ENCODE results near the gene CLDN25.
"Not testable (repeated sequence)": the region's sequence is repeated elsewhere in the genome, so short reads cannot be mapped to it uniquely, and the experiment has no call there.

The CLDN25 gene

DNA sequence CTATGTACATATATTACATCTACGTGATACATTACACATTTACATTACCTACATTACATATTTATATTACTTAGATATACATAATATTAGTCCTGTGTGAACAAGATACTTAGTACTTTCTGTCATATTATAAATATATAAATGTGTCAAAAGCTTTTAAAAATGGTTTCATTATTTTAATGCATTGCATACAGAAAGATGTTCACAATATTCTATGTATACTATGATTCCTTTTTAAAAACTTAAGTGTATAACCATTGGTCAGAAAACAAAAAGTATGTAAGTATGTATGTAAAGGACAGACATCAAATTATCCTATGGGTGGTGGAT is 5.5 kb upstream of the CLDN25 start:
- peaks cover 3% of the 10 kb centered on the region for H3K36me3 ChIP-seq (replicated peaks)
- TF ChIP-seq, protein P1, sequence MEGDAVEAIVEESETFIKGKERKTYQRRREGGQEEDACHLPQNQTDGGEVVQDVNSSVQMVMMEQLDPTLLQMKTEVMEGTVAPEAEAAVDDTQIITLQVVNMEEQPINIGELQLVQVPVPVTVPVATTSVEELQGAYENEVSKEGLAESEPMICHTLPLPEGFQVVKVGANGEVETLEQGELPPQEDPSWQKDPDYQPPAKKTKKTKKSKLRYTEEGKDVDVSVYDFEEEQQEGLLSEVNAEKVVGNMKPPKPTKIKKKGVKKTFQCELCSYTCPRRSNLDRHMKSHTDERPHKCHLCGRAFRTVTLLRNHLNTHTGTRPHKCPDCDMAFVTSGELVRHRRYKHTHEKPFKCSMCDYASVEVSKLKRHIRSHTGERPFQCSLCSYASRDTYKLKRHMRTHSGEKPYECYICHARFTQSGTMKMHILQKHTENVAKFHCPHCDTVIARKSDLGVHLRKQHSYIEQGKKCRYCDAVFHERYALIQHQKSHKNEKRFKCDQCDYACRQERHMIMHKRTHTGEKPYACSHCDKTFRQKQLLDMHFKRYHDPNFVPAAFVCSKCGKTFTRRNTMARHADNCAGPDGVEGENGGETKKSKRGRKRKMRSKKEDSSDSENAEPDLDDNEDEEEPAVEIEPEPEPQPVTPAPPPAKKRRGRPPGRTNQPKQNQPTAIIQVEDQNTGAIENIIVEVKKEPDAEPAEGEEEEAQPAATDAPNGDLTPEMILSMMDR (IDR thresholded peaks at IDR 0.05; ENCODE audit: low read depth, low read length, missing control alignments): no peak
- in situ Hi-C loops (cut with HindIII; ENCODE audit: low pct_ligation_motif_present, low sequenced_read_pairs): no loop called here
- H3K27me3 ChIP-seq (replicated peaks): no peaks in the 10 kb centered on the region
- H3K27ac ChIP-seq: peak overlapping the region; percentile 70
- DNase-seq: no peak
- H3K4me3 ChIP-seq (ENCODE audit: low read depth, low read length): peak overlapping the region; percentile 97

DNA sequence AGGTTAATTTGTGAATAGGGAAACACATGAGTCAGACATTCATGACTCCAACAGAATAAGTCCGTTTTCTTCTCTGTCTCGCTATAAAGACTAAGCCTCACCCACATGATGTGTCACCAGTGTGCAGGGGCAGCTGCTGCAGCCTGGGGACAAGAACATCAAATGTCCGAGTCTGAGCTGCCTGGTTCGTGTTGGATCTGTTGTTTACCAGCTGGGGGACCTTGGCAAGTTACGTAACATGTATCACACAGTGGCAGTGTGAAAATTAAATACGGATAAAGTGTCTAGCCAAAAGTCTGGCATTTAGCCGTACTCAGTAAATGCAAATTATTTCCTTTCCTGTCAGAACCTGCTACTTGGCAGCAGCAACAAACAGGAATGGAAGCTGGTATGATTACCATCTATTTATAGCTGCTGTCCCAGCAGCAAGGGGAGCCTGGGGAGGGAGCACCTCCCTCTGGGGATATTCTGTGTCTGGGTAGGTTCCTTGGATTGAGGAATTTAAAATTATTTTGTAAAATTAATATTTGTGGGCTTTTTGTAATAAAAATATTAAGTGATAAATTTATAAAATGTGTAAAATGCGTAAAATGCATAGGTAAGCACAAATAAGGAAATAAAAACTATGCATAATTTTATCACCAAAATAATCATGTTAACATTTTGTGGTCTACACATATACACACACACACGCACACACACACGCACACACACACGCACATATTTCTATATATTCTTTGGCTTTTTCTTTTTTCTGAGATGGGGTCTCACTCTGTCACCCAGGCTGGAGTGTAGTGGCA is 1.3 kb upstream of the CLDN25 start:
- peak; percentile 16 for DNase-seq
- H3K4me3 ChIP-seq (ENCODE audit: low read depth, low read length): no peak overlapping the region
- in situ Hi-C loops (cut with HindIII; ENCODE audit: low pct_ligation_motif_present, low sequenced_read_pairs): no loop called here
- no peak overlapping the region for H3K27ac ChIP-seq
- H3K36me3 ChIP-seq (replicated peaks): no peaks in the 10 kb centered on the region
- TF ChIP-seq, protein P1 (IDR thresholded peaks at IDR 0.05; ENCODE audit: low read depth, low read length, missing control alignments): no peak
- no peaks in the 10 kb centered on the region for H3K27me3 ChIP-seq (replicated peaks)

DNA sequence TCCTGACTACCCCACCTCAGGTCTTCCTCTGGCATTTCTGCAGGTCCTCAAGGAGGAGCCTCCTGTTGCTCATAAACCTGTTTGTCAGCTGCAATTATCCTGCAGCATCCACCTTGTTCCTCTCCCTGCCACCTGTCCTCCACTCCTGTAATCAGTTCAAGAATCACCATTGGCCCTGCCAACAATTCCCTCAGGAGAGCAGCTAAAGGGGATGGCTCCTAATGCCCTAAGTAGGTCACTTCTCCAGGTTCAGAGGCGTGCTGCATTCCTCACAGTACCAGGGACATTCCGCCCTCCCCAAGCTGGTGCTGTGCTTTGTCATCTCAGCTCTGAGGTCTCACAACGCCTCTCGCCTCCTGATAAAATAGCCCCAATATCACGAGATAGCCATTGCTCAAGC is 2.1 kb downstream of the CLDN25 start:
- no peak overlapping the region for H3K4me3 ChIP-seq (ENCODE audit: low read depth, low read length)
- H3K27me3 ChIP-seq (replicated peaks): no peaks in the 10 kb centered on the region
- H3K27ac ChIP-seq: no peak overlapping the region
- in situ Hi-C loops (cut with HindIII; ENCODE audit: low pct_ligation_motif_present, low sequenced_read_pairs): no loop called here
- no peaks in the 10 kb centered on the region for H3K36me3 ChIP-seq (replicated peaks)
- DNase-seq: no peak
- TF ChIP-seq, protein P1 (IDR thresholded peaks at IDR 0.05; ENCODE audit: low read depth, low read length, missing control alignments): no peak

DNA sequence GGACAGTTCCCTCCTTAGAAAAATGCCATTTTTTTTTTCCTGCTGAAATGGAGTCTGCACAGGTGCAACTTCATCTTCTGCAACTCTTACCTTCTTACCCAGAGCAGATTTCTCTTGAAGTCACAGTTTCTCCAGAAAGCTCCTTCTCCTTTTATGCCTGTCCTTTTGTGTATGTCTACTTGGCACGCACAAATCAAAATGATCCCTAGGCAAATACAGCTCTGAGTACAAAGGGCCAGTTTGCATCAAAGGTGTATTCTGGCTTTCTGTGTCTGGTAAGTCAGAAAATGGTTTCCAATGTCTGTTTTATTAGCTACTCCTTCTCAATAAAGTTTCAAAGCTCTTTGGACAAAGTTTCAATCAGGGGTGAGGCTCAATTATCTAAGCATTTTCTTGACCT is 2.5 kb downstream of the CLDN25 start:
- TF ChIP-seq, protein P1 (IDR thresholded peaks at IDR 0.05; ENCODE audit: low read depth, low read length, missing control alignments): no peak
- Histone ChIP-seq H3K27me3 (replicated peaks) (no peaks in the 10 kb centered on the region), H3K27ac (no peak overlapping the region), H3K36me3 (replicated peaks) (no peaks in the 10 kb centered on the region), H3K4me3 (ENCODE audit: low read depth, low read length) (no peak overlapping the region)
- in situ Hi-C loops (cut with HindIII; ENCODE audit: low pct_ligation_motif_present, low sequenced_read_pairs): no loop called here
- no peak for DNase-seq

GRCh38 chr11:113789016-113789415 is 9.4 kb downstream of the CLDN25 start:
- DNase-seq; in situ Hi-C loops (cut with HindIII; ENCODE audit: low pct_ligation_motif_present, low sequenced_read_pairs); H3K27me3 ChIP-seq (replicated peaks); H3K4me3 ChIP-seq (ENCODE audit: low read depth, low read length); H3K36me3 ChIP-seq (replicated peaks); H3K27ac ChIP-seq: not testable (repeated sequence)

GRCh38 chr11:113789675-113790320 is 10.2 kb downstream of the CLDN25 start:
- no peak for DNase-seq
- TF ChIP-seq, protein P1 (IDR thresholded peaks at IDR 0.05; ENCODE audit: low read depth, low read length, missing control alignments): no peak

More at GRCh38 chr11:113789675-113790320, 10.2 kb downstream of the CLDN25 start:
- Histone ChIP-seq H3K27ac (no peak overlapping the region), H3K4me3 (ENCODE audit: low read depth, low read length) (no peak overlapping the region), H3K27me3 (replicated peaks) (no peaks in the 10 kb centered on the region), H3K36me3 (replicated peaks) (no peaks in the 10 kb centered on the region)
- in situ Hi-C loops (cut with HindIII; ENCODE audit: low pct_ligation_motif_present, low sequenced_read_pairs): no loop called here
